Measurements from ENCODE around the gene NCOA7.

Gene NCOA7

DNA sequence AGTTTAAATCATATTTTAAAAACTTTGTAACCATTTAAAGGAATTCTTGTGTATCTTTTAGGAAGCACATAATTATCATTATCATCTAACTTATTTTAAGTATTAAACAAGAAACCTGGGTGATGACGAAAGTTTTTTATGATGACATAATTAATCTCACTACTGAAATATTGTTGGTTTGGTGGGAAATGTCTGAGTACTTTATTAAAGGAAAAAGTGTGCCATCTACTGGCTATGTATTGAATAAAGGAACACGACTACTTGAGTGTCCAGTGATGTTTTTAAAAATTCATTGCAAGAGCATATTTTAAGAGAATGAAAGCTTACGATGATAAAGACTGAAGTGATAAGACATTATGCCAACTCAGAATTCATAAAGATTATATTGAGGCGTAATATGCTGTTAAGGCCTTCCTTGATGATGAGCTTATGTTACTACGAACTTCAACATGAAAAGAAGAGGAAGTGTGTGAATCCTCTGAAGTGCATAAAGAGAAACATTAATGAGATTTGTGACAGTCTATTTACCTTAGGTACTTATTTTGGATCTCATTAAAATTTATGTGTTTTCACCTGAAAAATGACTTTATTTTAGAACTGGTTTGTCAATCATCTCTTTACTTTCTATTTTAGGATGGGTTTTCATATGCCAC lies 183.6 kb downstream of the NCOA7 start:
- no peak for DNase-seq (ENCODE audit: low read depth, low spot score)

DNA sequence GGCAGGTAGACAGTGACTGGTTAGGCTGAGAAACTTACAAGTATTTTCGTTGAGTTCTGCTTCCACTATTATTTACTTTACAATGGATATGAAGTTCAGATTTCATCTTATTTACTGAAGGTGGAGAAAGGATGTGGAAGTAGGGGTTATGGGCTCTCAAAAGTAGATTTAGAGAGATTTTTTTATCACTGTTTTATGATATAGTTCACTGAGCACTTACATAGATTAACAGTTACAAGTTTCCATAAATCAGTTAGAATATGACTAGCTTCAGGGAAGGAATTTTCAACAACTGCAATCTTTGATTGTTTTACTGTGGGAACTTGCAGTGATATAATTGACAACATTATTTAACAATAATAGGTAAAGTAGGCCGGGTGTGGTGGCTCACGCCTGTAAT lies 188.3 kb downstream of the NCOA7 start:
- no peak for DNase-seq (ENCODE audit: low read depth, low spot score)

Data from iPS DF 19.7 (cell line).